GM21528 (cell line): ENCODE measurements around the gene TTC8.
"Not testable (repeated sequence)": the region's sequence is repeated elsewhere in the genome, so short reads cannot be mapped to it uniquely, and the experiment has no call there.

Source experiments
- ATAC-seq: cut with Tn5 transposase; IDR thresholded peaks from one replicate; pipeline ENCODE4 v1.9.1; 2021; ENCODE audit warnings: mild to moderate bottlenecking, moderate library complexity; ENCODE audit not compliant: unreplicated experiment, low FRiP score

TTC8 gene

GRCh38 chr14:88859118-88859517 is 34.7 kb downstream of the TTC8 start:
- ATAC-seq: not testable (repeated sequence)

GRCh38 chr14:88863167-88863566 is 38.7 kb downstream of the TTC8 start:
- no peak for ATAC-seq

GRCh38 chr14:88864198-88864597 is 39.7 kb downstream of the TTC8 start:
- no peak for ATAC-seq

GRCh38 chr14:88866305-88866704 is 41.9 kb downstream of the TTC8 start:
- ATAC-seq: no peak

- ATAC-seq: no peak
Observed at GRCh38 chr14:88868558-88869159, 44.2 kb downstream of the TTC8 start.

- no peak for ATAC-seq
Observed at GRCh38 chr14:88870777-88871176, 46.3 kb downstream of the TTC8 start.

- ATAC-seq: no peak
Observed at GRCh38 chr14:88871429-88871828, 47.0 kb downstream of the TTC8 start.

GRCh38 chr14:88872976-88873375 is 48.5 kb downstream of the TTC8 start:
- ATAC-seq: no peak

- ATAC-seq: no peak
Observed at GRCh38 chr14:88877192-88877591, 52.7 kb downstream of the TTC8 start.

GRCh38 chr14:88879022-88879421 is 54.6 kb downstream of the TTC8 start:
- ATAC-seq: no peak

GRCh38 chr14:88882236-88882635 is 57.8 kb downstream of the TTC8 start:
- no peak for ATAC-seq

GRCh38 chr14:88895116-88895515 is 70.7 kb downstream of the TTC8 start:
- ATAC-seq: no peak

GRCh38 chr14:88901189-88901588 is 76.7 kb downstream of the TTC8 start:
- ATAC-seq: no peak

- no peak for ATAC-seq
Observed at GRCh38 chr14:88901991-88902390, 77.5 kb downstream of the TTC8 start.

GRCh38 chr14:88902850-88903249 is 78.4 kb downstream of the TTC8 start:
- no peak for ATAC-seq

GRCh38 chr14:88904206-88904647 is 79.8 kb downstream of the TTC8 start:
- ATAC-seq: no peak

GRCh38 chr14:88904864-88905263 is 80.4 kb downstream of the TTC8 start:
- no peak for ATAC-seq

GRCh38 chr14:88908216-88908615 is 83.8 kb downstream of the TTC8 start:
- ATAC-seq: no peak

GRCh38 chr14:88910386-88910785 is 85.9 kb downstream of the TTC8 start:
- no peak for ATAC-seq

- no peak for ATAC-seq
Observed at GRCh38 chr14:88911809-88912208, 87.4 kb downstream of the TTC8 start.

GRCh38 chr14:88914956-88915355 is 90.5 kb downstream of the TTC8 start:
- no peak for ATAC-seq

GRCh38 chr14:88919502-88919901 is 95.1 kb downstream of the TTC8 start:
- ATAC-seq: no peak
